BE2C (cell line): ENCODE results near the gene SYNRG.

Experiments used
- DNase-seq: peaks from one replicate; pipeline ENCODE4 v3.0.0-alpha.2; 2020
- H3K27me3 ChIP-seq: fragments of 250-450 bp; sonication (Bioruptor Pico); 2 replicates; pipeline ENCODE4 v1.5.1; 2020; ENCODE audit warnings: mild to moderate bottlenecking
- H3K36me3 ChIP-seq: fragments of 250-450 bp; sonication (Bioruptor Pico); 2 replicates; pipeline ENCODE4 v1.5.1; 2020; ENCODE audit warnings: mild to moderate bottlenecking
- H3K4me1 ChIP-seq: fragments of 250-450 bp; sonication (Bioruptor Pico); 2 replicates; pipeline ENCODE4 v1.5.1; 2020
- H3K4me3 ChIP-seq: 2 replicates; pipeline ENCODE4 v1.5.1; 2011; ENCODE audit warnings: low read depth, low read length
- H3K9me3 ChIP-seq: fragments of 250-450 bp; sonication (Bioruptor Pico); 2 replicates; pipeline ENCODE4 v1.5.1; 2020
- TF ChIP-seq, protein P1 (sequence below): IDR thresholded peaks from 2 replicates; pipeline ENCODE4 v1.5.1; 2012; ENCODE audit warnings: mild to moderate bottlenecking, low read depth, low read length

Gene SYNRG

GRCh38 chr17:37527249-37527851 lies 81.9 kb downstream of the SYNRG start:
- Histone ChIP-seq H3K4me3 (no peak overlapping the region), H3K36me3 (peaks cover 14% of the 10 kb centered on the region), H3K9me3 (no peaks in the 10 kb centered on the region), H3K27me3 (no peaks in the 10 kb centered on the region), H3K4me1 (no peaks in the 10 kb centered on the region)
- peak; percentile 22 for DNase-seq
- TF ChIP-seq, protein P1, sequence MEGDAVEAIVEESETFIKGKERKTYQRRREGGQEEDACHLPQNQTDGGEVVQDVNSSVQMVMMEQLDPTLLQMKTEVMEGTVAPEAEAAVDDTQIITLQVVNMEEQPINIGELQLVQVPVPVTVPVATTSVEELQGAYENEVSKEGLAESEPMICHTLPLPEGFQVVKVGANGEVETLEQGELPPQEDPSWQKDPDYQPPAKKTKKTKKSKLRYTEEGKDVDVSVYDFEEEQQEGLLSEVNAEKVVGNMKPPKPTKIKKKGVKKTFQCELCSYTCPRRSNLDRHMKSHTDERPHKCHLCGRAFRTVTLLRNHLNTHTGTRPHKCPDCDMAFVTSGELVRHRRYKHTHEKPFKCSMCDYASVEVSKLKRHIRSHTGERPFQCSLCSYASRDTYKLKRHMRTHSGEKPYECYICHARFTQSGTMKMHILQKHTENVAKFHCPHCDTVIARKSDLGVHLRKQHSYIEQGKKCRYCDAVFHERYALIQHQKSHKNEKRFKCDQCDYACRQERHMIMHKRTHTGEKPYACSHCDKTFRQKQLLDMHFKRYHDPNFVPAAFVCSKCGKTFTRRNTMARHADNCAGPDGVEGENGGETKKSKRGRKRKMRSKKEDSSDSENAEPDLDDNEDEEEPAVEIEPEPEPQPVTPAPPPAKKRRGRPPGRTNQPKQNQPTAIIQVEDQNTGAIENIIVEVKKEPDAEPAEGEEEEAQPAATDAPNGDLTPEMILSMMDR: peak; percentile 87

- H3K4me3 ChIP-seq: no peak overlapping the region
- H3K9me3 ChIP-seq: no peaks in the 10 kb centered on the region
- H3K4me1 ChIP-seq: no peaks in the 10 kb centered on the region
- peaks cover 23% of the 10 kb centered on the region for H3K36me3 ChIP-seq
- no peaks in the 10 kb centered on the region for H3K27me3 ChIP-seq
- TF ChIP-seq, protein P1: no peak
- DNase-seq: no peak
These were observed 85.5 kb downstream of the SYNRG start for GRCh38 chr17:37523715-37524219.

DNA sequence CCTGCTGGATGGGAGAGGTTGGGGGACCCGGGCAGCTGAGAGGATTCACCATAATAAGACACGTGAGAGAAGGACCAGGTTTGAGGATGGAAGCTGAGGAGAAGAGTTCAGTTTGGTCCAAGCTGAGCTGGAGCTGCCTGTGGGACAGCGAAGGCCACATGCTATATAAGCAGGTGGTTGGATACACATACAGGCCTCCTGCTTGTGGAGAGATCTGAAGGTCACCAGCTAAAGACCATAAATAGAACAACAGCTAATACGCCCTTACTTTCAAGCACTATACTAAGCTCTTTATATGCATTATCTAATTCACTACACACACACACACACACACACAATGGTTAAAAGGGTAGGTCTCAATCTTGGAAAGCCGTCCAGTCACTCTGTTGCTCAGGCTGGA lies 87.4 kb downstream of the SYNRG start:
- no peaks in the 10 kb centered on the region for H3K4me1 ChIP-seq
- TF ChIP-seq, protein P1: no peak
- no peaks in the 10 kb centered on the region for H3K27me3 ChIP-seq
- DNase-seq: no peak
- no peak overlapping the region for H3K4me3 ChIP-seq
- H3K36me3 ChIP-seq: peaks cover 39% of the 10 kb centered on the region
- no peaks in the 10 kb centered on the region for H3K9me3 ChIP-seq

- H3K27me3 ChIP-seq: no peaks in the 10 kb centered on the region
- TF ChIP-seq, protein P1: no peak
- no peak for DNase-seq
- peaks cover 43% of the 10 kb centered on the region for H3K36me3 ChIP-seq
- no peaks in the 10 kb centered on the region for H3K9me3 ChIP-seq
- H3K4me1 ChIP-seq: no peaks in the 10 kb centered on the region
- no peak overlapping the region for H3K4me3 ChIP-seq
These were observed 89.0 kb downstream of the SYNRG start for GRCh38 chr17:37520174-37520573.

GRCh38 chr17:37519251-37519985 lies 89.8 kb downstream of the SYNRG start:
- Histone ChIP-seq H3K9me3 (no peaks in the 10 kb centered on the region), H3K4me1 (no peaks in the 10 kb centered on the region), H3K36me3 (peaks cover 46% of the 10 kb centered on the region), H3K4me3 (no peak overlapping the region), H3K27me3 (no peaks in the 10 kb centered on the region)
- TF ChIP-seq, protein P1: no peak
- DNase-seq: no peak

GRCh38 chr17:37518826-37519225 lies 90.4 kb downstream of the SYNRG start:
- Histone ChIP-seq H3K4me3 (no peak overlapping the region), H3K9me3 (no peaks in the 10 kb centered on the region), H3K27me3 (no peaks in the 10 kb centered on the region), H3K4me1 (no peaks in the 10 kb centered on the region), H3K36me3 (peaks cover 46% of the 10 kb centered on the region)
- TF ChIP-seq, protein P1: no peak
- DNase-seq: no peak
